ENCODE results near the gene OBP2A.

Gene OBP2A

DNA sequence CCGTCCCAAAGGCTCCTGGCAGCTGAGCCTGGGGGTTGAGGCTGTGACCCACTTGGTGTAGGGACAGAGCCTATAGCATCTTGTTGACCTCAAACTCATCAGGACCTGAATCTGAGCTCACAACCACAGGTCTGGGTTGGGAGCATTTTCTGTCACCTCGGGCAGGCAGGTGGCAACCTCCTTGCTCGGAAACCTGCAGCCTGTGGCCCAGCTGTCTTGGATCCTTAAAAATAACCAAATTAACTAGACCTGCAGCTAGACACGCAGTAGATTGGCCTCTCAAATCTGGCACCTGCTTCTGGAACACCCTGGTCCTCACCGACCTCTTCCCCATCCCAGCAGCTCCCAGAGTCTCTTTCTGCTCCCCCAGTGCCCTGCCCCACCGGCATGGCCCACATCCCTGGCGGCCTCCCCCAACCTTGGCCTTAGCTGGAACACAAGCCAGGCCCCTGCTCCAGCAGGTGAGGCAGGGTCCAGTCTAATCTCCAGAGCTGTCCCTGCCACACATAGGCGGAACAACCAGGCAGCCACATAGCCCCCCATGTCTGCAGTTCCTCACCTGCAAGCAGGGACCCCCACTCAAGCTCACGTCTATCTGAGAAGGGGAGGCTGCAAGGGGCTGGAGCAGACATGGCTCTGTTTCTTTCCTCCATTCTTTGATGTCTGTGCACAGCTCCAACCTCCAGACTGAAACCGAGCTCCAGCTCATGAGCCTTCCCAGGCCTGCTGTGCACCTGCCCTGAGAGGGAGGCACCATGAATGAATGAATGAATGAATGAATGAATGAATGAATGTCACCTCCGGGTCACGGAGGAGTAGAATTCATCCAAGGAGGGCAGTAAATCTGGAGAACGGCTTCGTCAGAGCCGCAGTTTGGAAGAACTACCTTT, 43.9 kb downstream of the OBP2A start:
- Histone ChIP-seq H3K79me2 (ENCODE audit: insufficient read depth, low read depth) (no peaks in the 10 kb centered on the region), H3K27ac (no peak overlapping the region), H3K4me2 (no peak overlapping the region), H3K36me3 (ENCODE audit: insufficient read depth) (no peaks in the 10 kb centered on the region), H3K4me1 (ENCODE audit: low read depth, poor library complexity, severe bottlenecking) (no peaks in the 10 kb centered on the region), H3K9ac (no peak overlapping the region), H2AFZ (ENCODE audit: low read depth) (no peak overlapping the region), H3K27me3 (ENCODE audit: insufficient read depth, low read depth) (peaks cover 28% of the 10 kb centered on the region; the same call in 1 of the 2 replicates), H3K4me3 (IDR thresholded peaks at IDR 0.05; ENCODE audit: insufficient read depth, low read depth, low read length) (no peak overlapping the region), H4K20me1 (ENCODE audit: insufficient read depth) (no peaks in the 10 kb centered on the region)
- TF ChIP-seq, protein P1, sequence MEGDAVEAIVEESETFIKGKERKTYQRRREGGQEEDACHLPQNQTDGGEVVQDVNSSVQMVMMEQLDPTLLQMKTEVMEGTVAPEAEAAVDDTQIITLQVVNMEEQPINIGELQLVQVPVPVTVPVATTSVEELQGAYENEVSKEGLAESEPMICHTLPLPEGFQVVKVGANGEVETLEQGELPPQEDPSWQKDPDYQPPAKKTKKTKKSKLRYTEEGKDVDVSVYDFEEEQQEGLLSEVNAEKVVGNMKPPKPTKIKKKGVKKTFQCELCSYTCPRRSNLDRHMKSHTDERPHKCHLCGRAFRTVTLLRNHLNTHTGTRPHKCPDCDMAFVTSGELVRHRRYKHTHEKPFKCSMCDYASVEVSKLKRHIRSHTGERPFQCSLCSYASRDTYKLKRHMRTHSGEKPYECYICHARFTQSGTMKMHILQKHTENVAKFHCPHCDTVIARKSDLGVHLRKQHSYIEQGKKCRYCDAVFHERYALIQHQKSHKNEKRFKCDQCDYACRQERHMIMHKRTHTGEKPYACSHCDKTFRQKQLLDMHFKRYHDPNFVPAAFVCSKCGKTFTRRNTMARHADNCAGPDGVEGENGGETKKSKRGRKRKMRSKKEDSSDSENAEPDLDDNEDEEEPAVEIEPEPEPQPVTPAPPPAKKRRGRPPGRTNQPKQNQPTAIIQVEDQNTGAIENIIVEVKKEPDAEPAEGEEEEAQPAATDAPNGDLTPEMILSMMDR (conservative IDR thresholded peaks at IDR 0.05; ENCODE audit: low read depth, low read length): no peak

DNA sequence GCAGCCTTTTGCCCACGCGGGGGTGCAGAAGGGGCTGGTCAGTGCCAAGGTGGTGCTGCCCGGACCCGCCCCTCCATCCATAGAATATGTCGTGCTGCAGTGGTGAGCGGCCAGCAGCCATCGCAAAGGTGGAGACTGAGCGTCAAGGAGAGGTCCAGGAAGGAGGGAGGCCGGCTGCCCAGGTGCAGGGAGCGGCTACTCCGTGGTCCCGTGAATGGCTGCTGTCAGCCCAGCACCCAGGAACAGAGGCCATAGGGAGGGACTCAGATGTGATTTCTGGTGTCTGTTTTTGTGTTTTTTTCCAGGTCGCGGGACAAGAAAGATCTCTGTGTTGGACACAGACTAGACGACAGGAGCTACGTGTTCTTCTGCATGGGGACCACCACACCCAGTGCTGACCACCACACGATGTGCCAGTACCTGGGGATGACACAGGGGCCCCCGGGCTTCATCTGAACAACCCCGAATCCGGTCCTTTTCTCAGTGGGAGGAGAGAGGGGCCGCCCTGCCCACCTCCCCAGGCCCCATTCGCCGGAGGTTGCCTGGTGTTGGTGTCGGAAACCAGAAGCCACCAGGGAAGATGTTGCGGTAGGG, 44.7 kb downstream of the OBP2A start:
- Histone ChIP-seq H3K79me2 (ENCODE audit: insufficient read depth, low read depth) (no peaks in the 10 kb centered on the region), H3K36me3 (ENCODE audit: insufficient read depth) (no peaks in the 10 kb centered on the region), H3K4me3 (IDR thresholded peaks at IDR 0.05; ENCODE audit: insufficient read depth, low read depth, low read length) (no peak overlapping the region), H3K27me3 (ENCODE audit: insufficient read depth, low read depth) (peaks cover 29% of the 10 kb centered on the region; the same call in 1 of the 2 replicates), H3K4me1 (ENCODE audit: low read depth, poor library complexity, severe bottlenecking) (no peaks in the 10 kb centered on the region), H3K27ac (no peak overlapping the region), H2AFZ (ENCODE audit: low read depth) (no peak overlapping the region), H3K9ac (no peak overlapping the region), H4K20me1 (ENCODE audit: insufficient read depth) (no peaks in the 10 kb centered on the region), H3K4me2 (no peak overlapping the region)
- TF ChIP-seq, protein P1 (conservative IDR thresholded peaks at IDR 0.05; ENCODE audit: low read depth, low read length): no peak

DNA sequence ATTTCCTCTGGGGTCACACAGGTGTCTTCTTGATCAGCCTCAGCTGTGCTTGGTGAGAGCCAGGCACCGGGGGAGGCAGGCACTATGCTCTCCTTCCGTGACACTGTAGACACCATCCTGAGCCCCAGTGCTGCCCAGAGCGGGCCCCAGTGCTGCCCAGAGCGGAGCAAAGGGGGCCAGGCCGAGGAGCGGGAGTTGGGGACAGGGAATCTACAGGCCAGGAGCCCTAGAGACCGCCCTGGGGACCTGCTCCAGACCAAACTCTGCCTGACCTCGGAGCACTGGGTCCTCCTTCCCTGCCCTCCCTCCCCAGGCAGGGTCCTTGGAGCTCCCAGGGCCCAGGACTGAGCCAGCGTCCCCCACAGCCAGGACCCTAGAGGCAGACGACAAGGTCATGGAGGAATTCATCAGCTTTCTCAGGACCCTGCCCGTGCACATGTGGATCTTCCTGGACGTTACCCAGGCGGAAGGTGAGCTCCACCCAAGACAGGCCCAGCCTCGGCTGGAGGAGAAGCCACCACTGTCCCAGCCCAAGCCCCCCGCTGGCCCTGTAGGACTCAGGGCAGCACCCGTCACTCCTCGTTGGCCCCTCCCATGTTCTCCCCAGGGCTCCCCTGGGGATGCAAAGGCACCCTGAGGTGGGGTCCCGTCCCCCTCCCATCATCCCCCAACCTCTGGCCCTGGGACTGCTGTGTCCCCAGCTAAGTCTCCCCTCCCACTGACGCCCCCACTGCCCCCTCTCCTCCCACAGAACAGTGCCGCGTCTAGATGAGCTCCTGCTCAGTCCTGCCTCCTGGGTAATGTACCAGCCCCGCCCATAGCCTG, 45.8 kb downstream of the OBP2A start:
- Histone ChIP-seq H3K27me3 (ENCODE audit: insufficient read depth, low read depth) (peaks cover 33% of the 10 kb centered on the region; the same call in 1 of the 2 replicates), H3K79me2 (ENCODE audit: insufficient read depth, low read depth) (no peaks in the 10 kb centered on the region), H3K4me1 (ENCODE audit: low read depth, poor library complexity, severe bottlenecking) (no peaks in the 10 kb centered on the region), H3K4me3 (IDR thresholded peaks at IDR 0.05; ENCODE audit: insufficient read depth, low read depth, low read length) (no peak overlapping the region), H3K4me2 (no peak overlapping the region), H3K9ac (no peak overlapping the region), H4K20me1 (ENCODE audit: insufficient read depth) (no peaks in the 10 kb centered on the region), H2AFZ (ENCODE audit: low read depth) (no peak overlapping the region), H3K36me3 (ENCODE audit: insufficient read depth) (no peaks in the 10 kb centered on the region), H3K27ac (no peak overlapping the region)
- TF ChIP-seq, protein P1 (conservative IDR thresholded peaks at IDR 0.05; ENCODE audit: low read depth, low read length): no peak

DNA sequence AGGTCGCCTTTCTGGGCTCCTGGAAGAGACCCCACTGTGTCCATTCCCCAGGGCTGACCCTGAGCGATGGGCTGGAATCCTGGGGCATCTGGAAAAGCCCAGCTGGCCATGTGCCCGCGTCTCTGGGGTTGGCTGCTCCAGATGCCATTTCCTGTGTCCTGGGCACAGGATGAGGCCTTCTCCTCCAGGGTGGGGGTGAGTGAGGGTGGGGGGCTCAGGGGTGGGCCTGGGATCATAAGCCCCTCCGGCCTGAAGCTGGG, 46.3 kb downstream of the OBP2A start:
- H3K9ac ChIP-seq: no peak overlapping the region
- H2AFZ ChIP-seq (ENCODE audit: low read depth): no peak overlapping the region
- no peaks in the 10 kb centered on the region for H4K20me1 ChIP-seq (ENCODE audit: insufficient read depth)
- no peak overlapping the region for H3K4me3 ChIP-seq (IDR thresholded peaks at IDR 0.05; ENCODE audit: insufficient read depth, low read depth, low read length)
- no peak overlapping the region for H3K4me2 ChIP-seq
- no peaks in the 10 kb centered on the region for H3K4me1 ChIP-seq (ENCODE audit: low read depth, poor library complexity, severe bottlenecking)
- TF ChIP-seq, protein P1 (conservative IDR thresholded peaks at IDR 0.05; ENCODE audit: low read depth, low read length): no peak
- H3K36me3 ChIP-seq (ENCODE audit: insufficient read depth): no peaks in the 10 kb centered on the region
- peaks cover 38% of the 10 kb centered on the region; the same call in 1 of the 2 replicates for H3K27me3 ChIP-seq (ENCODE audit: insufficient read depth, low read depth)
- H3K27ac ChIP-seq: no peak overlapping the region
- H3K79me2 ChIP-seq (ENCODE audit: insufficient read depth, low read depth): no peaks in the 10 kb centered on the region
